H9 (cell line): ENCODE results near the gene KRTAP9-2. TPM values are rescaled to one million over a fixed set of nuclear protein-coding genes. Genes with fewer than 3 reads are reported as not detected.

Source experiments
- DNase-seq: peaks from one replicate; pipeline ENCODE4 v3.0.0-alpha.2; 2017
- H2AFZ ChIP-seq: one replicate; pipeline ENCODE4 v1.6.1; 2013; ENCODE audit warnings: mild to moderate bottlenecking, low read length, control low read depth, moderate library complexity
- H2AK5ac ChIP-seq: 2 replicates; pipeline ENCODE4 v1.6.1; 2013; ENCODE audit warnings: low read length, control low read depth, mixed read lengths; ENCODE audit not compliant: insufficient read length
- H2BK120ac ChIP-seq: one replicate; pipeline ENCODE4 v1.6.1; 2013; ENCODE audit warnings: low read depth, mild to moderate bottlenecking, low read length, control low read depth, inconsistent platforms; ENCODE audit not compliant: poor library complexity, severe bottlenecking
- H2BK12ac ChIP-seq: 2 replicates; pipeline ENCODE4 v1.6.1; 2013; ENCODE audit warnings: low read length, control low read depth, mixed read lengths, low read depth; ENCODE audit not compliant: insufficient read length
- H2BK15ac ChIP-seq: 2 replicates; pipeline ENCODE4 v1.6.1; 2013; ENCODE audit warnings: low read depth, low read length, control low read depth
- H2BK20ac ChIP-seq: one replicate; pipeline ENCODE4 v1.6.1; 2013; ENCODE audit warnings: low read depth, mild to moderate bottlenecking, low read length, control low read depth, inconsistent platforms; ENCODE audit not compliant: poor library complexity, severe bottlenecking
- H2BK5ac ChIP-seq: 2 replicates; pipeline ENCODE4 v1.6.1; 2013; ENCODE audit warnings: low read length, control low read depth, mixed read lengths; ENCODE audit not compliant: insufficient read length
- H3K14ac ChIP-seq: 2 replicates; pipeline ENCODE4 v1.6.1; 2013; ENCODE audit warnings: low read length, control low read depth; ENCODE audit not compliant: insufficient read depth
- H3K18ac ChIP-seq: 2 replicates; pipeline ENCODE4 v1.6.1; 2013; ENCODE audit warnings: low read depth, mild to moderate bottlenecking, mixed read lengths, low read length, control low read depth; ENCODE audit not compliant: insufficient read length
- H3K23ac ChIP-seq: 2 replicates; pipeline ENCODE4 v1.6.1; 2013; ENCODE audit warnings: low read length, control low read depth, mixed read lengths, low read depth; ENCODE audit not compliant: insufficient read length
- H3K23me2 ChIP-seq: 2 replicates; pipeline ENCODE4 v1.6.1; 2013; ENCODE audit warnings: low read depth, mild to moderate bottlenecking, mixed read lengths, low read length, control low read depth; ENCODE audit not compliant: insufficient read length, poor library complexity, severe bottlenecking
- H3K27ac ChIP-seq: 2 replicates; pipeline ENCODE4 v1.5.1; 2013; ENCODE audit warnings: low read length, control low read depth, mixed read lengths, low read depth; ENCODE audit not compliant: insufficient read length
- H3K27me3 ChIP-seq: 2 replicates; pipeline ENCODE4 v1.6.1; 2013; ENCODE audit warnings: low read length, control low read depth, inconsistent platforms; ENCODE audit not compliant: insufficient read depth
- H3K4ac ChIP-seq: 2 replicates; pipeline ENCODE4 v1.6.1; 2013; ENCODE audit warnings: low read depth, mild to moderate bottlenecking, control low read depth, inconsistent platforms, low read length, moderate library complexity
- H3K4me1 ChIP-seq: 2 replicates; pipeline ENCODE4 v1.6.1; 2013; ENCODE audit warnings: low read length, control low read depth, inconsistent platforms; ENCODE audit not compliant: insufficient read depth
- H3K4me2 ChIP-seq: 2 replicates; pipeline ENCODE4 v1.6.1; 2013; ENCODE audit warnings: low read length, control low read depth, mixed read lengths; ENCODE audit not compliant: insufficient read length, insufficient read depth
- H3K56ac ChIP-seq: 2 replicates; pipeline ENCODE4 v1.6.1; 2013; ENCODE audit warnings: low read depth, mild to moderate bottlenecking, mixed read lengths, low read length, control low read depth; ENCODE audit not compliant: insufficient read length
- H3K79me1 ChIP-seq: 2 replicates; pipeline ENCODE4 v1.6.1; 2013; ENCODE audit warnings: low read depth, mild to moderate bottlenecking, moderate library complexity, low read length, control low read depth, inconsistent platforms; ENCODE audit not compliant: insufficient read depth, poor library complexity, severe bottlenecking
- H3K79me2 ChIP-seq: 2 replicates; pipeline ENCODE4 v1.6.1; 2013; ENCODE audit warnings: low read length, control low read depth, inconsistent platforms; ENCODE audit not compliant: insufficient read depth
- H3K9ac ChIP-seq: 2 replicates; pipeline ENCODE4 v1.6.1; 2013; ENCODE audit warnings: low read length, control low read depth, mixed read lengths; ENCODE audit not compliant: insufficient read length; ENCODE audit errors: extremely low read depth
- H3K9me3 ChIP-seq: one replicate; pipeline ENCODE4 v1.6.1; 2013; ENCODE audit warnings: low read depth, low read length, inconsistent platforms; ENCODE audit not compliant: control insufficient read depth
- H3T11ph ChIP-seq: one replicate; pipeline ENCODE4 v1.6.1; 2013; ENCODE audit warnings: mild to moderate bottlenecking, low read length, control low read depth, inconsistent platforms
- H4K20me1 ChIP-seq: one replicate; pipeline ENCODE4 v1.6.1; 2013; ENCODE audit not compliant: control insufficient read depth, insufficient read length, insufficient read depth
- H4K5ac ChIP-seq: 2 replicates; pipeline ENCODE4 v1.6.1; 2013; ENCODE audit warnings: low read depth, mild to moderate bottlenecking, mixed read lengths, low read length, control low read depth; ENCODE audit not compliant: insufficient read length
- H4K8ac ChIP-seq: replicated peaks from 2 replicates; pipeline ENCODE4 v1.6.1; 2013; ENCODE audit warnings: low read length, control low read depth, mixed read lengths, low read depth; ENCODE audit not compliant: insufficient read length
- H4K91ac ChIP-seq: 2 replicates; pipeline ENCODE4 v1.6.1; 2013; ENCODE audit warnings: low read depth, mild to moderate bottlenecking, moderate library complexity, mixed read lengths, low read length, control low read depth; ENCODE audit not compliant: insufficient read length
- H3K27ac Mint-ChIP-seq, 3 experiments: 2 replicates in 2 of 3; 3 replicates in 1 of 3; pipeline ENCODE4 v1.8.0; 2020 to 2021; ENCODE audit warnings: mixed read lengths in 3 of 3, mild to moderate bottlenecking in 1 of 3, moderate library complexity in 1 of 3
- H3K27me3 Mint-ChIP-seq: 2 replicates; pipeline ENCODE4 v1.8.0; 2021; ENCODE audit warnings: low read depth, mild to moderate bottlenecking, moderate library complexity, mixed read lengths
- H3K36me3 Mint-ChIP-seq, 3 experiments: 2 replicates in 2 of 3; 3 replicates in 1 of 3; pipeline ENCODE4 v1.8.0; 2020 to 2021; ENCODE audit warnings: low read depth in 3 of 3, mixed read lengths in 3 of 3; ENCODE audit not compliant: insufficient read depth in 1 of 3
- H3K4me1 Mint-ChIP-seq, 2 experiments: 2 replicates each; pipeline ENCODE4 v1.8.0; 2020; ENCODE audit warnings: mixed read lengths in 2 of 2
- H3K4me3 Mint-ChIP-seq, 2 experiments: 2 replicates in 1 of 2; 3 replicates in 1 of 2; pipeline ENCODE4 v1.8.0; 2020 to 2021; ENCODE audit warnings: mild to moderate bottlenecking in 2 of 2, mixed read lengths in 2 of 2, moderate library complexity in 1 of 2
- H3K9me3 Mint-ChIP-seq, 2 experiments: 2 replicates in 1 of 2; 3 replicates in 1 of 2; pipeline ENCODE4 v1.8.0; 2020; ENCODE audit warnings: mild to moderate bottlenecking in 2 of 2, mixed read lengths in 2 of 2, moderate library complexity in 1 of 2
- WGBS: extraction: QIAGEN DNeasy Blood & Tissue Kit; methylation state at CpG from one replicate; pipeline ENCODE4 v1.1.7; 2013; ENCODE audit warnings: missing lambda C conversion rate, low lambda C conversion rate, mixed read lengths; ENCODE audit not compliant: insufficient read length; ENCODE audit errors: extremely low coverage; 5-methylcytosine and 5-hydroxymethylcytosine counted together
- total RNA-seq: library from RNA; stranded (reverse); gene quantifications from 2 replicates; pipeline ENCODE4 v1.2.1, GENCODE V29; 2021
- TF ChIP-seq, protein P1 (sequence below): fragments of 200-600 bp; sonication (generic); conservative IDR thresholded peaks from 3 replicates; pipeline ENCODE4 v1.8.0; 2021; ENCODE audit warnings: antibody characterized with exemption, mild to moderate bottlenecking

The KRTAP9-2 gene
- total RNA-seq, 1 experiment from 2014 or later = not detected

DNA sequence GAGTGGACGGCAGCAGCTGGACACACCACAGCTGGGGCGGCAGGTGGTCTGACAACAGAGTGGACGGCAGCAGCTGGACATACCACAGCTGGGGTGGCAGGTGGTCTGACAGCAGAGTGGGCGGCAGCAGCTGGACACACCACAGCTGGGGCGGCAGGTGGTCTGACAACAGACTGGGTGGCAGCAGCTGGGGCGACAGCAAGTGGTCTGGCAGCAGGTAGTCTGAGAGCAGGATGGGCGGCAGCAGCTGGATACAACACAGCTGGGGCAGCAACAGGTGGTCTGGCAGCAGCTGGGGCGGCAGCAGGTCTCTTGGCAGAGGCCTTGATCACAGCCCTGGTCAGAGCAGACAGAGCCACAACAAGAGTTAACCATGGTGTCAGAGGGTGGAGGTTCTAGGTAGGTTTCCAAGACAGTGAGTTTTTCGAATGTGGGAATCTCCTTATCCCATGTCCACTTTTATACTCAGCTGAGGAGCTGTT is 41.9 kb upstream of the KRTAP9-2 start, which contains the start of gene KRTAP4-1:
Gene KRTAP4-1 (minus strand): TSS at position 432 of the 482 bp plus-strand sequence. CDS start 57 bp downstream, at position 375.
- Histone ChIP-seq H3K9ac (no peak within 1 kb of the TSS), H2BK12ac (no peak within 1 kb of the TSS), H3K4me2 (no peak within 1 kb of the TSS), H3K23me2 (no peaks in the 10 kb centered on the region), H3K27me3 (no peaks in the 10 kb centered on the region), H3K18ac (no peak within 1 kb of the TSS), H3K27ac (no peak within 1 kb of the TSS), H4K20me1 (no peaks in the 10 kb centered on the region), H3K56ac (no peak within 1 kb of the TSS), H2BK20ac (no peak within 1 kb of the TSS), H4K91ac (no peak within 1 kb of the TSS), H2BK15ac (no peak within 1 kb of the TSS), H3K79me2 (no peaks in the 10 kb centered on the region), H2AK5ac (no peak within 1 kb of the TSS), H4K8ac (no peak within 1 kb of the TSS), H2AFZ (no peak within 1 kb of the TSS), H3K14ac (no peak within 1 kb of the TSS), H2BK120ac (no peak within 1 kb of the TSS), H3K4ac (no peak within 1 kb of the TSS), H3K23ac (no peak within 1 kb of the TSS), H3T11ph (no peak within 1 kb of the TSS), H3K9me3 (no peaks in the 10 kb centered on the region), H3K79me1 (no peaks in the 10 kb centered on the region), H2BK5ac (no peak within 1 kb of the TSS), H3K4me1 (no peaks in the 10 kb centered on the region), H4K5ac (no peak within 1 kb of the TSS)
- H3K4me3 Mint-ChIP-seq = no peak within 1 kb of the TSS
- TF ChIP-seq, protein P1, sequence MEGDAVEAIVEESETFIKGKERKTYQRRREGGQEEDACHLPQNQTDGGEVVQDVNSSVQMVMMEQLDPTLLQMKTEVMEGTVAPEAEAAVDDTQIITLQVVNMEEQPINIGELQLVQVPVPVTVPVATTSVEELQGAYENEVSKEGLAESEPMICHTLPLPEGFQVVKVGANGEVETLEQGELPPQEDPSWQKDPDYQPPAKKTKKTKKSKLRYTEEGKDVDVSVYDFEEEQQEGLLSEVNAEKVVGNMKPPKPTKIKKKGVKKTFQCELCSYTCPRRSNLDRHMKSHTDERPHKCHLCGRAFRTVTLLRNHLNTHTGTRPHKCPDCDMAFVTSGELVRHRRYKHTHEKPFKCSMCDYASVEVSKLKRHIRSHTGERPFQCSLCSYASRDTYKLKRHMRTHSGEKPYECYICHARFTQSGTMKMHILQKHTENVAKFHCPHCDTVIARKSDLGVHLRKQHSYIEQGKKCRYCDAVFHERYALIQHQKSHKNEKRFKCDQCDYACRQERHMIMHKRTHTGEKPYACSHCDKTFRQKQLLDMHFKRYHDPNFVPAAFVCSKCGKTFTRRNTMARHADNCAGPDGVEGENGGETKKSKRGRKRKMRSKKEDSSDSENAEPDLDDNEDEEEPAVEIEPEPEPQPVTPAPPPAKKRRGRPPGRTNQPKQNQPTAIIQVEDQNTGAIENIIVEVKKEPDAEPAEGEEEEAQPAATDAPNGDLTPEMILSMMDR = no peak
- H3K27me3 Mint-ChIP-seq = peaks cover 2% of the 10 kb centered on the region; the same call in 1 of the 2 replicates
- H3K36me3 Mint-ChIP-seq = no peaks in the 10 kb centered on the region
- no peak for DNase-seq
- H3K27ac Mint-ChIP-seq = peak within 1 kb of the TSS in 2 of 3 experiments; percentile 50 to 90; a peak in 3 of 7 replicates
- H3K4me1 Mint-ChIP-seq = peaks cover 8 to 9% of the 10 kb centered on the region in 2 experiments
- no CpG with 5 or more reads among the region's 9 CpGs for WGBS
- no peaks in the 10 kb centered on the region; a peak in 1 of 5 replicates for H3K9me3 Mint-ChIP-seq
